Measurements from ENCODE around the gene PAPPA2. TPM values are rescaled to one million over a fixed set of nuclear protein-coding genes. Genes with fewer than 3 reads are reported as not detected.

PAPPA2 gene
- total and polyA plus RNA-seq, 10 of the 15 experiments (the other 5 are each of a cell fraction or from before 2014, with no cell fraction given): under 0.01 to 0.06 (median 0.03) TPM; not detected in 7

- TF ChIP-seq, protein P1, sequence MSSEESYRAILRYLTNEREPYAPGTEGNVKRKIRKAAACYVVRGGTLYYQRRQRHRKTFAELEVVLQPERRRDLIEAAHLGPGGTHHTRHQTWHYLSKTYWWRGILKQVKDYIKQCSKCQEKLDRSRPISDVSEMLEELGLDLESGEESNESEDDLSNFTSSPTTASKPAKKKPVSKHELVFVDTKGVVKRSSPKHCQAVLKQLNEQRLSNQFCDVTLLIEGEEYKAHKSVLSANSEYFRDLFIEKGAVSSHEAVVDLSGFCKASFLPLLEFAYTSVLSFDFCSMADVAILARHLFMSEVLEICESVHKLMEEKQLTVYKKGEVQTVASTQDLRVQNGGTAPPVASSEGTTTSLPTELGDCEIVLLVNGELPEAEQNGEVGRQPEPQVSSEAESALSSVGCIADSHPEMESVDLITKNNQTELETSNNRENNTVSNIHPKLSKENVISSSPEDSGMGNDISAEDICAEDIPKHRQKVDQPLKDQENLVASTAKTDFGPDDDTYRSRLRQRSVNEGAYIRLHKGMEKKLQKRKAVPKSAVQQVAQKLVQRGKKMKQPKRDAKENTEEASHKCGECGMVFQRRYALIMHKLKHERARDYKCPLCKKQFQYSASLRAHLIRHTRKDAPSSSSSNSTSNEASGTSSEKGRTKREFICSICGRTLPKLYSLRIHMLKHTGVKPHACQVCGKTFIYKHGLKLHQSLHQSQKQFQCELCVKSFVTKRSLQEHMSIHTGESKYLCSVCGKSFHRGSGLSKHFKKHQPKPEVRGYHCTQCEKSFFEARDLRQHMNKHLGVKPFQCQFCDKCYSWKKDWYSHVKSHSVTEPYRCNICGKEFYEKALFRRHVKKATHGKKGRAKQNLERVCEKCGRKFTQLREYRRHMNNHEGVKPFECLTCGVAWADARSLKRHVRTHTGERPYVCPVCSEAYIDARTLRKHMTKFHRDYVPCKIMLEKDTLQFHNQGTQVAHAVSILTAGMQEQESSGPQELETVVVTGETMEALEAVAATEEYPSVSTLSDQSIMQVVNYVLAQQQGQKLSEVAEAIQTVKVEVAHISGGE (CRISPR knock-in tag; IDR thresholded peaks at IDR 0.05): no peak
- TF ChIP-seq ZSCAN29 (IDR thresholded peaks at IDR 0.05) (no peak), SMARCA5 (IDR thresholded peaks at IDR 0.05) (no peak), CHD1 (IDR thresholded peaks at IDR 0.05; ENCODE audit: low read depth, low read length) (no peak), ZNF207 (IDR thresholded peaks at IDR 0.05; ENCODE audit: borderline replicate concordance) (no peak), BCL11A (IDR thresholded peaks at IDR 0.05; ENCODE audit: low read depth, low read length) (no peak), YY1 (IDR thresholded peaks at IDR 0.05; ENCODE audit: low read depth, low read length) (no peak), ATF2 (IDR thresholded peaks at IDR 0.05; ENCODE audit: low read length) (no peak), ZNF384 (IDR thresholded peaks at IDR 0.05; ENCODE audit: borderline replicate concordance, low read depth, low read length) (no peak), EGR1 (IDR thresholded peaks at IDR 0.05; ENCODE audit: borderline replicate concordance in 1 of 2, low read depth in 2 of 2, low read length in 2 of 2) (no peak), NFYA (IDR thresholded peaks at IDR 0.05; ENCODE audit: borderline replicate concordance, low read depth, low read length) (no peak), ZZZ3 (IDR thresholded peaks at IDR 0.05; ENCODE audit: control insufficient read depth, insufficient read length, low read depth) (no peak)
- TF ChIP-seq, protein P2, sequence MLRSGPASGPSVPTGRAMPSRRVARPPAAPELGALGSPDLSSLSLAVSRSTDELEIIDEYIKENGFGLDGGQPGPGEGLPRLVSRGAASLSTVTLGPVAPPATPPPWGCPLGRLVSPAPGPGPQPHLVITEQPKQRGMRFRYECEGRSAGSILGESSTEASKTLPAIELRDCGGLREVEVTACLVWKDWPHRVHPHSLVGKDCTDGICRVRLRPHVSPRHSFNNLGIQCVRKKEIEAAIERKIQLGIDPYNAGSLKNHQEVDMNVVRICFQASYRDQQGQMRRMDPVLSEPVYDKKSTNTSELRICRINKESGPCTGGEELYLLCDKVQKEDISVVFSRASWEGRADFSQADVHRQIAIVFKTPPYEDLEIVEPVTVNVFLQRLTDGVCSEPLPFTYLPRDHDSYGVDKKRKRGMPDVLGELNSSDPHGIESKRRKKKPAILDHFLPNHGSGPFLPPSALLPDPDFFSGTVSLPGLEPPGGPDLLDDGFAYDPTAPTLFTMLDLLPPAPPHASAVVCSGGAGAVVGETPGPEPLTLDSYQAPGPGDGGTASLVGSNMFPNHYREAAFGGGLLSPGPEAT (IDR thresholded peaks at IDR 0.05; ENCODE audit: low read depth): no peak
- Histone ChIP-seq H4K20me1 (ENCODE audit: control insufficient read depth, insufficient read depth) (no peaks in the 10 kb centered on the region), H3K9ac (ENCODE audit: control insufficient read depth, insufficient read depth, low read length) (no peak overlapping the region), H3K4me2 (ENCODE audit: control insufficient read depth, insufficient read depth) (no peak overlapping the region), H3K27me3 (replicated peaks in 1 of 2; ENCODE audit: control insufficient read depth in 2 of 2, insufficient read depth in 2 of 2, low read length in 1 of 2) (no peaks in the 10 kb centered on the region), H3K4me3 (no peak overlapping the region), H3K27ac (ENCODE audit: control insufficient read depth, insufficient read depth) (no peak overlapping the region), H2AFZ (ENCODE audit: control insufficient read depth, low read depth, low read length) (no peak overlapping the region), H3K9me3 (replicated peaks; ENCODE audit: control insufficient read depth, insufficient read depth, low read length) (no peaks in the 10 kb centered on the region), H3K4me1 (ENCODE audit: control insufficient read depth, insufficient read depth, low read length) (no peaks in the 10 kb centered on the region), H3K36me3 (ENCODE audit: control insufficient read depth in 2 of 2, insufficient read depth in 2 of 2, low read length in 1 of 2) (no peaks in the 10 kb centered on the region), H3K79me2 (ENCODE audit: control insufficient read depth, insufficient read depth, low read length) (no peaks in the 10 kb centered on the region)
- DNase-seq (ENCODE audit: low read depth, low spot score): no peak
- no peak for FAIRE-seq
- ChIA-PET SMC1A (ENCODE audit: uncharacterized antibody, unreplicated experiment) (no interaction called here), RAD21 (ENCODE audit: unreplicated experiment) (no interaction called here), POLR2A (interaction anchor here (0.5 kb wide), 1 partner anchor 8 kb away, joined by 3 read pairs; no protein-coding TSS in a partner anchor), CTCF (no interaction called here)
- 3% methylated on average over 3 of the region's 3 CpGs for WGBS (ENCODE audit: insufficient coverage, insufficient replicate concordance, low lambda C conversion rate, missing lambda C conversion rate)
- intact Hi-C loops (cut with micrococcal nuclease; ENCODE audit: unreplicated experiment) (no loop called here), in situ Hi-C loops (cut with MboI) (no loop called here)
- no peak for ATAC-seq
- BruUV-seq (replicated peaks): no TSS peak
Measured at GRCh38 chr1:176609556-176610408, 146.8 kb downstream of the PAPPA2 start.
